ENCODE data around the gene UBE2G2. TPM values are rescaled to one million over a fixed set of nuclear protein-coding genes. Genes with fewer than 3 reads are reported as not detected.

The UBE2G2 gene
- polyA plus RNA-seq, 1 experiment: 93.2 TPM

DNA sequence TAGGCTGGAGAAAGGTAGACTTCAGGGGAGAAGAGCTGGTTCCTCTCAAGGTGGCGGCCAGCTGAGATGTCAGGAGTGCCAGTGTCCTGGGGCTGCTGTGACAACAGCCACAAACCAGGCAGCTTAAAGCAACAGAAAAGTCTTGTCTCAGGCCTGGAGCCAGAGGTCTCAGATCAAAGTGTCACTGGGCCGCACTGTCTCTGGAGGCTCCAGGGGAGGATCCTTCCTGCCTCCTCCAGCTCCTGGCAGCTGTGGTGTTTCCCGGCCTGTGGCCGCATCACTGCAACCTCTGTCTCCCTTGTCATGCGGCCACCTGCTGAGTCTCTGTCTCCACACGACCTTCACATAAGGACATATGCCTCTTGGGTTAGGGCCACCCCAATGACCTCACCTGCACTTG, 65.8 kb downstream of the UBE2G2 start:
- Histone ChIP-seq H3K4me3 (ENCODE audit: low read depth, low read length) (no peak overlapping the region), H3K27me3 (ENCODE audit: control insufficient read depth, insufficient read depth, low read length) (peaks cover 6% of the 10 kb centered on the region), H3K36me3 (ENCODE audit: control insufficient read depth, insufficient read depth, low read length) (no peaks in the 10 kb centered on the region)
- TF ChIP-seq, protein P1, sequence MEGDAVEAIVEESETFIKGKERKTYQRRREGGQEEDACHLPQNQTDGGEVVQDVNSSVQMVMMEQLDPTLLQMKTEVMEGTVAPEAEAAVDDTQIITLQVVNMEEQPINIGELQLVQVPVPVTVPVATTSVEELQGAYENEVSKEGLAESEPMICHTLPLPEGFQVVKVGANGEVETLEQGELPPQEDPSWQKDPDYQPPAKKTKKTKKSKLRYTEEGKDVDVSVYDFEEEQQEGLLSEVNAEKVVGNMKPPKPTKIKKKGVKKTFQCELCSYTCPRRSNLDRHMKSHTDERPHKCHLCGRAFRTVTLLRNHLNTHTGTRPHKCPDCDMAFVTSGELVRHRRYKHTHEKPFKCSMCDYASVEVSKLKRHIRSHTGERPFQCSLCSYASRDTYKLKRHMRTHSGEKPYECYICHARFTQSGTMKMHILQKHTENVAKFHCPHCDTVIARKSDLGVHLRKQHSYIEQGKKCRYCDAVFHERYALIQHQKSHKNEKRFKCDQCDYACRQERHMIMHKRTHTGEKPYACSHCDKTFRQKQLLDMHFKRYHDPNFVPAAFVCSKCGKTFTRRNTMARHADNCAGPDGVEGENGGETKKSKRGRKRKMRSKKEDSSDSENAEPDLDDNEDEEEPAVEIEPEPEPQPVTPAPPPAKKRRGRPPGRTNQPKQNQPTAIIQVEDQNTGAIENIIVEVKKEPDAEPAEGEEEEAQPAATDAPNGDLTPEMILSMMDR (IDR thresholded peaks at IDR 0.05; ENCODE audit: insufficient read depth, low read depth, low read length): no peak
- DNase-seq (ENCODE audit: low read depth): no peak
- ChIA-PET CTCF (no interaction called here), POLR2A (no interaction called here)

DNA sequence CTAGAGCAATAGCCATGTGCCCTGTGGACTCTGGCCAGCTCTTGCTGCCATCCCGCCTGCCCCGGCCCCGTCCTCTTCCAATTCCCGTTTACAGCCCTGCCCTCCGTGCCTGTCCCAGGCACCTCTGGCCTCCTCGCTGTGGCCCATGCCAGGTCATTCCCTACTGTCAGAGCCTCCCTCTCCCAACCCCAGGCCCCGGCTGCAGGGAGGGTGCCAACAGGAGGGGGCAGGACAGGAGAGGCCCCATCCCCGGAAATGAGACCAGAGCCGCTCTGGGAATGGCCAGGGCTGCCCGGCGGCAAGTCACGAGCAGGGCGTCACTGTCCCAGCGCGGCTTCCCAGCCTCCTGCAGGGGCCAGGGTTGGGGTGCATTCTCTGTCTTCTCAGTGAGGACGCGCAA, 66.8 kb downstream of the UBE2G2 start:
- POLR2A ChIA-PET: no interaction called here
- CTCF ChIA-PET: no interaction called here
- TF ChIP-seq, protein P1 (IDR thresholded peaks at IDR 0.05; ENCODE audit: insufficient read depth, low read depth, low read length): no peak

DNA sequence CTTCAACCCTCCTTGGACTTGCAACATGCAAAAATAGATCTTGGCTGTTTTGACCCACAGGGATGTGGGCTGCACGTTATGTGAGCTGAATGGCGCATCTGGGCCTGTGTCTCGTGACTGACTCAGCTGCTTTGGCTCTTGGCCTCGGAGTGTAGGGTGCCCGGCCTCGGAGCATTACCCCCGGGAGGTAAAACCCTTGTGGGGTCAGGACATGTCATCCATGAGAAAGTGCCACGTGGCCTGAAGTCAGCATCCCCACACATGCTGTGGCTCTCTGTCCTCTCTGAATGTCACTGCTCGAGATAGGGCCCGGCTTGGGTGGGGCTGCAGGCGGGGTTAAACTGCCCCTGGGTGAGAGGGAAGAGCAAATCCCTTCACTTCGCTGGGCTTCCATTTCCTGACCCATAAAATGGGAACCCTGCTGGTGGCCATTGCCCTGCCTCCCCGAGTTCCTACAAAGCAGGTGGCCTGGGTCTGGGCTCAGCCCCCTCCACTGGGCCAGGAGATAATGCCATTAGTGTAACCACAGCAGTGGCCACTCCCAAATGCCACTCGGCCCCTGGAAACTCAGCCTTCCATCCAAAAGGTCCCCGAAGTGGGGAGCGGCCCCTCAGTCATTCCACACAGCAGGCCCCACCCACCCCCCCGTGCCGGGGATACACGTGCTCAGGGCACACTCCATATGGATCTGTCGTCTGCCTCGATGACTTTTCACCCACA, 67.4 kb downstream of the UBE2G2 start:
- H3K36me3 ChIP-seq (ENCODE audit: control insufficient read depth, insufficient read depth, low read length): no peaks in the 10 kb centered on the region
- CTCF ChIA-PET: no interaction called here
- no peak overlapping the region for H3K4me3 ChIP-seq (ENCODE audit: low read depth, low read length)
- DNase-seq (ENCODE audit: low read depth): no peak
- POLR2A ChIA-PET: no interaction called here
- peaks cover 6% of the 10 kb centered on the region for H3K27me3 ChIP-seq (ENCODE audit: control insufficient read depth, insufficient read depth, low read length)
- TF ChIP-seq, protein P1 (IDR thresholded peaks at IDR 0.05; ENCODE audit: insufficient read depth, low read depth, low read length): no peak

More for the DNA sequence above, 66.8 kb downstream of the UBE2G2 start:
- H3K4me3 ChIP-seq (ENCODE audit: low read depth, low read length): no peak overlapping the region
- H3K36me3 ChIP-seq (ENCODE audit: control insufficient read depth, insufficient read depth, low read length): no peaks in the 10 kb centered on the region
- H3K27me3 ChIP-seq (ENCODE audit: control insufficient read depth, insufficient read depth, low read length): peaks cover 6% of the 10 kb centered on the region
- no peak for DNase-seq (ENCODE audit: low read depth)

- ChIA-PET CTCF (interaction anchor here (0.8 kb wide), 1 partner anchor 62 kb away, joined by 3 read pairs; no protein-coding TSS in a partner anchor), POLR2A (no interaction called here)
- peaks cover 6% of the 10 kb centered on the region for H3K27me3 ChIP-seq (ENCODE audit: control insufficient read depth, insufficient read depth, low read length)
- H3K36me3 ChIP-seq (ENCODE audit: control insufficient read depth, insufficient read depth, low read length): no peaks in the 10 kb centered on the region
- DNase-seq (ENCODE audit: low read depth): no peak
- TF ChIP-seq, protein P1 (IDR thresholded peaks at IDR 0.05; ENCODE audit: insufficient read depth, low read depth, low read length): no peak
- H3K4me3 ChIP-seq (ENCODE audit: low read depth, low read length): no peak overlapping the region
Measured at GRCh38 chr21:44732956-44733355, 68.7 kb downstream of the UBE2G2 start.

DNA sequence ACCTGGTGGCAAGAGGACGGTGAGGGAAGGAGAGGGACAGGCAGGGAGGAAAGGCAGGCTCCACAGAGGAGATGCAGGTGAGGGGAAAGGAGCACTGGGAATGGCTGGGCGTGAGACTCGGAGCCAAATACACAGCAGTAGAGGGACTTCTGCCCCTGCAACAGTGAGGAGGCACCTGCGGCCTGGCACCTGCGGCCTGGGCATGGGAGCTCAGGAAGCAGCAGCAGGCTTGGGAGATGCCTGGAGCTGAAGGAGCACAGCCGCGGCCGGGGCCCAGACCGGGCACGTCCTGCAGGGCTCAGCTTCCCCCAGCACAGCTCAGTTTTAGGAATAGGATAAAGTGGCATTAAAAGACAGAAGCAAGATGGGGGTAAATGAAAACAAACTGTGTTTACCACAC, 69.4 kb downstream of the UBE2G2 start:
- Histone ChIP-seq H3K27me3 (ENCODE audit: control insufficient read depth, insufficient read depth, low read length) (peaks cover 6% of the 10 kb centered on the region), H3K4me3 (ENCODE audit: low read depth, low read length) (no peak overlapping the region), H3K36me3 (ENCODE audit: control insufficient read depth, insufficient read depth, low read length) (no peaks in the 10 kb centered on the region)
- no peak for DNase-seq (ENCODE audit: low read depth)
- ChIA-PET CTCF (interaction anchor here (0.8 kb wide), 1 partner anchor 8 kb away, joined by 3 read pairs; no protein-coding TSS in a partner anchor), POLR2A (no interaction called here)
- TF ChIP-seq, protein P1 (IDR thresholded peaks at IDR 0.05; ENCODE audit: insufficient read depth, low read depth, low read length): no peak

Data from BJ (cell line).